DND-41 (cell line): ENCODE results near the gene TMIGD1.

ENCODE experiments used
- EZH2 ChIP-seq: IDR thresholded peaks from 3 replicates; pipeline ENCODE4 v1.6.1; 2012; ENCODE audit warnings: borderline replicate concordance, low read depth, mild to moderate bottlenecking, moderate library complexity, low read length, inconsistent platforms; ENCODE audit not compliant: severe bottlenecking
- TF ChIP-seq, protein P1 (sequence below): IDR thresholded peaks from 2 replicates; pipeline ENCODE4 v1.5.1; 2012; ENCODE audit warnings: borderline replicate concordance, low read length, moderate library complexity, mild to moderate bottlenecking; ENCODE audit not compliant: poor library complexity, severe bottlenecking; ENCODE audit errors: extremely low read depth

DNA sequence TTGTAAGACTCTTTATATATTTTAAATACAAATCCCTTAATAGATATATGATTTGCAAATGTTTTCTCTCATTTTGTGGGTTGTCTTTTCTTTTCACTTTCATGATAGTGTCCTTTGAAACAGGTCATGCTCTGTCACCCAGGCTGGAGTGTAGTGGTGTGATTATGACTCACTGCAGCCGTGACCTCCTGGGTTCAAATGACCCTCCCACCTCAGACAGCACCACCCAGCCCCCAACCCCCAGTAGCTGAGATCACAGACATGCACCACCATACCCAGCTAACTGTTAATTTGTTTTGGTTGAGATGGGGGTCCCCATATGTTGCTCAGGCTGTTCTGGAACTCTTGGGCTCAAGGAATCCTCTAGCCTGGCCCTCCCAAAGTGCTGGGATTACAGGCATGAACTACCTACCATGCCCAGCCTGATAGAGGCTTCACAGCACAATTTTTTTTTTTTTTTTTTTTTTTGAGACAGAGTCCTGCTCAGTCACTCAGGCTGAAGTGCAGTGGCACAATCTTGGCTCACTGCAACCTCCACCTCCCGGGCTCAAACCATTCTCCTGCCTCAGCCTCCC lies 18.5 kb upstream of the TMIGD1 start:
- TF ChIP-seq, protein P1, sequence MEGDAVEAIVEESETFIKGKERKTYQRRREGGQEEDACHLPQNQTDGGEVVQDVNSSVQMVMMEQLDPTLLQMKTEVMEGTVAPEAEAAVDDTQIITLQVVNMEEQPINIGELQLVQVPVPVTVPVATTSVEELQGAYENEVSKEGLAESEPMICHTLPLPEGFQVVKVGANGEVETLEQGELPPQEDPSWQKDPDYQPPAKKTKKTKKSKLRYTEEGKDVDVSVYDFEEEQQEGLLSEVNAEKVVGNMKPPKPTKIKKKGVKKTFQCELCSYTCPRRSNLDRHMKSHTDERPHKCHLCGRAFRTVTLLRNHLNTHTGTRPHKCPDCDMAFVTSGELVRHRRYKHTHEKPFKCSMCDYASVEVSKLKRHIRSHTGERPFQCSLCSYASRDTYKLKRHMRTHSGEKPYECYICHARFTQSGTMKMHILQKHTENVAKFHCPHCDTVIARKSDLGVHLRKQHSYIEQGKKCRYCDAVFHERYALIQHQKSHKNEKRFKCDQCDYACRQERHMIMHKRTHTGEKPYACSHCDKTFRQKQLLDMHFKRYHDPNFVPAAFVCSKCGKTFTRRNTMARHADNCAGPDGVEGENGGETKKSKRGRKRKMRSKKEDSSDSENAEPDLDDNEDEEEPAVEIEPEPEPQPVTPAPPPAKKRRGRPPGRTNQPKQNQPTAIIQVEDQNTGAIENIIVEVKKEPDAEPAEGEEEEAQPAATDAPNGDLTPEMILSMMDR, result no peak
- TF ChIP-seq EZH2, result no peak
